ENCODE data around the gene CDC14A. TPM values are rescaled to one million over a fixed set of nuclear protein-coding genes. Genes with fewer than 3 reads are reported as not detected.

The CDC14A gene
- polyA plus RNA-seq, 1 of the 3 experiments (the other 2 are of a cell fraction) = 2.2 TPM

- no peak for TF ChIP-seq RCOR1 (IDR thresholded peaks at IDR 0.05; ENCODE audit: low read length)
- TF ChIP-seq, protein P1, sequence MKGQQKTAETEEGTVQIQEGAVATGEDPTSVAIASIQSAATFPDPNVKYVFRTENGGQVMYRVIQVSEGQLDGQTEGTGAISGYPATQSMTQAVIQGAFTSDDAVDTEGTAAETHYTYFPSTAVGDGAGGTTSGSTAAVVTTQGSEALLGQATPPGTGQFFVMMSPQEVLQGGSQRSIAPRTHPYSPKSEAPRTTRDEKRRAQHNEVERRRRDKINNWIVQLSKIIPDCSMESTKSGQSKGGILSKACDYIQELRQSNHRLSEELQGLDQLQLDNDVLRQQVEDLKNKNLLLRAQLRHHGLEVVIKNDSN (IDR thresholded peaks at IDR 0.05; ENCODE audit: borderline replicate concordance, low read depth) = no peak
- TF ChIP-seq EZH2phosphoT487 (IDR thresholded peaks at IDR 0.05; ENCODE audit: borderline replicate concordance, low read depth) = no peak
- no peak for TF ChIP-seq SMC3 (IDR thresholded peaks at IDR 0.05; ENCODE audit: low read depth, low read length)
Measured at GRCh38 chr1:100545855-100546254, 193.5 kb downstream of the CDC14A start (continued).

DNA sequence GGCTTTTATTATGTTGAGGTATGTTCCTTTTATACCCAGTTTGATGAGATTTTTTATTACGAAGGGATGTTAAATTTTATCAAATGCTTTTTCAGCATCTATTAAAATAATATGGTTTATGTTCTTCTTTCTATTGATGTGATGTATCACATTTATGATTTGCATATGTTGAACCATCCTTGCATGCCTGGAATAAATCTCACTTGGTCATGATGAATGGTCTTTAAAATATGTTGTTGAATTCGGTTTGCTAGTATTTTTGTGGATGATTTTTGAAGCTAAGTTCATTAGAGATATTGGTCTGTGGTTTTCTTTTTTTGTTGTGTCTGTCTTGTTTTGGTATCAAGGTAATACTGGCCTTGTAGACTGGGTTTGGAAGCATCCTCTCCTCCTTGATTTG lies 199.7 kb downstream of the CDC14A start:
- CTCF ChIA-PET = no interaction called here
- no peaks in the 10 kb centered on the region for H3K4me1 ChIP-seq (ENCODE audit: control insufficient read depth in 1 of 2, insufficient read depth in 2 of 2, low read depth in 1 of 2, low read length in 1 of 2)
- H2AFZ ChIP-seq (ENCODE audit: low read depth) = no peak overlapping the region
- POLR2A ChIA-PET = no interaction called here
- H3K79me2 ChIP-seq (ENCODE audit: insufficient read depth) = no peaks in the 10 kb centered on the region
- no peak overlapping the region for H3K9ac ChIP-seq
- H3K9me3 ChIP-seq = peaks cover 3% of the 10 kb centered on the region; the same call in 1 of the 2 replicates
- no peak for DNase-seq
- H3K27me3 ChIP-seq (ENCODE audit: insufficient read depth) = no peaks in the 10 kb centered on the region
- H4K20me1 ChIP-seq (ENCODE audit: insufficient read depth) = no peaks in the 10 kb centered on the region
- 4% methylated on average over 2 of the region's 2 CpGs for whole genome bisulfite sequencing (ENCODE audit: low lambda C conversion rate)
- no peaks in the 10 kb centered on the region for H3K36me3 ChIP-seq (replicated peaks in 1 of 2; ENCODE audit: control insufficient read depth in 1 of 2, insufficient read depth in 2 of 2, low read length in 1 of 2)
- H3K4me3 ChIP-seq (ENCODE audit: low read depth in 2 of 2, low read length in 1 of 2) = no peak overlapping the region
- no peaks in the 10 kb centered on the region for H3K9me2 ChIP-seq
- no peak overlapping the region for H3K27ac ChIP-seq (ENCODE audit: low read depth in 2 of 2, low read length in 1 of 2)
- TF ChIP-seq, protein P2, sequence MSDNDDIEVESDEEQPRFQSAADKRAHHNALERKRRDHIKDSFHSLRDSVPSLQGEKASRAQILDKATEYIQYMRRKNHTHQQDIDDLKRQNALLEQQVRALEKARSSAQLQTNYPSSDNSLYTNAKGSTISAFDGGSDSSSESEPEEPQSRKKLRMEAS (IDR thresholded peaks at IDR 0.05; ENCODE audit: low read depth) = no peak
- TF ChIP-seq RFX5 (IDR thresholded peaks at IDR 0.05; ENCODE audit: low read length) (no peak), EZH2phosphoT487 (IDR thresholded peaks at IDR 0.05; ENCODE audit: borderline replicate concordance, low read depth) (no peak), RCOR1 (IDR thresholded peaks at IDR 0.05; ENCODE audit: low read length) (no peak), RXRA (IDR thresholded peaks at IDR 0.05; ENCODE audit: borderline replicate concordance, low read depth) (no peak), FOXM1 (IDR thresholded peaks at IDR 0.05; ENCODE audit: low read depth) (no peak), CTCF (IDR thresholded peaks at IDR 0.05) (no peak), RAD21 (IDR thresholded peaks at IDR 0.05; ENCODE audit: low read length) (no peak), REST (IDR thresholded peaks at IDR 0.05; ENCODE audit: low read depth, low read length) (no peak), TAF1 (IDR thresholded peaks at IDR 0.05; ENCODE audit: borderline replicate concordance, low read depth, low read length) (no peak), CHD2 (IDR thresholded peaks at IDR 0.05; ENCODE audit: low read length, partially characterized antibody) (no peak), MEF2A (IDR thresholded peaks at IDR 0.05; ENCODE audit: borderline replicate concordance, low read depth) (no peak), IRF3 (IDR thresholded peaks at IDR 0.05; ENCODE audit: low read depth, low read length) (no peak), NRF1 (IDR thresholded peaks at IDR 0.05; ENCODE audit: low read depth, low read length) (no peak), GABPA (IDR thresholded peaks at IDR 0.05; ENCODE audit: low read depth) (no peak), ELF1 (IDR thresholded peaks at IDR 0.05) (no peak)
- TF ChIP-seq, protein P3, sequence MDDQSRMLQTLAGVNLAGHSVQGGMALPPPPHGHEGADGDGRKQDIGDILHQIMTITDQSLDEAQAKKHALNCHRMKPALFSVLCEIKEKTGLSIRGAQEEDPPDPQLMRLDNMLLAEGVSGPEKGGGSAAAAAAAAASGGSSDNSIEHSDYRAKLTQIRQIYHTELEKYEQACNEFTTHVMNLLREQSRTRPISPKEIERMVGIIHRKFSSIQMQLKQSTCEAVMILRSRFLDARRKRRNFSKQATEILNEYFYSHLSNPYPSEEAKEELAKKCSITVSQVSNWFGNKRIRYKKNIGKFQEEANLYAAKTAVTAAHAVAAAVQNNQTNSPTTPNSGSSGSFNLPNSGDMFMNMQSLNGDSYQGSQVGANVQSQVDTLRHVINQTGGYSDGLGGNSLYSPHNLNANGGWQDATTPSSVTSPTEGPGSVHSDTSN (IDR thresholded peaks at IDR 0.05) = no peak
- H3K4me2 ChIP-seq = no peak overlapping the region
- H3F3A ChIP-seq (replicated peaks; ENCODE audit: insufficient read depth) = no peaks in the 10 kb centered on the region

All from SK-N-SH (cell line).